ENCODE results near the gene AKIRIN2. TPM values are rescaled to one million over a fixed set of nuclear protein-coding genes. Genes with fewer than 3 reads are reported as not detected.
A peak's percentile ranks its signal among the peaks of the same experiment; 100 is the strongest.

AKIRIN2 gene
- total and polyA plus RNA-seq, 8 donors, result 43.6 to 71.4 (median 66.5) TPM

GRCh38 chr6:87701344-87701675 is 723 bp downstream of the AKIRIN2 start:
- intact Hi-C loops (cut with DNase I), result no loop called here
- no peaks in the 10 kb centered on the region for H3K27me3 ChIP-seq
- no peak for TF ChIP-seq CTCF (IDR thresholded peaks at IDR 0.05)
- ATAC-seq (peak; percentile 0), DNase-seq (peak in 2 of 4 donors; percentile 51 to 87)
- peaks cover 17 to 43% of the 10 kb centered on the region in 2 donors for H3K4me1 ChIP-seq
- peak overlapping the region; percentile 98 to 100 for H3K27ac ChIP-seq
- H3K36me3 ChIP-seq, result no peaks in the 10 kb centered on the region
- H3K4me3 ChIP-seq, result peak overlapping the region; percentile 90 to 92
- no peaks in the 10 kb centered on the region for H3K9me3 ChIP-seq

GRCh38 chr6:87700397-87701343 is 1.4 kb downstream of the AKIRIN2 start:
- H3K4me3 ChIP-seq, result peak overlapping the region; percentile 90 to 92
- no peaks in the 10 kb centered on the region for H3K9me3 ChIP-seq
- intact Hi-C loops (cut with DNase I), result no loop called here
- TF ChIP-seq CTCF (IDR thresholded peaks at IDR 0.05), result no peak
- H3K4me1 ChIP-seq, result peaks cover 19 to 44% of the 10 kb centered on the region in 2 donors
- H3K27me3 ChIP-seq, result no peaks in the 10 kb centered on the region
- ATAC-seq, result peak; percentile 22
- H3K27ac ChIP-seq, result peak overlapping the region; percentile 98 to 100
- H3K36me3 ChIP-seq, result no peaks in the 10 kb centered on the region
- DNase-seq, result peak in 3 of 4 donors; percentile 40 to 79 (median 63)

- DNase-seq (no peak), ATAC-seq (no peak)
- H3K4me3 ChIP-seq, result peak overlapping the region; percentile 90 to 92
These were observed 2.5 kb downstream of the AKIRIN2 start for GRCh38 chr6:87699576-87699975.

GRCh38 chr6:87698547-87699006 is 3.5 kb downstream of the AKIRIN2 start:
- no peak for TF ChIP-seq CTCF (IDR thresholded peaks at IDR 0.05)
- Histone ChIP-seq H3K4me3 (peak overlapping the region; percentile 90 to 92), H3K4me1 (peaks cover 32 to 65% of the 10 kb centered on the region in 2 donors), H3K27me3 (no peaks in the 10 kb centered on the region), H3K9me3 (no peaks in the 10 kb centered on the region), H3K27ac (peak overlapping the region; percentile 61 to 100), H3K36me3 (no peaks in the 10 kb centered on the region)
- DNase-seq, result no peak
- ATAC-seq, result no peak
- intact Hi-C loops (cut with DNase I), result no loop called here

More at GRCh38 chr6:87699576-87699975, 2.5 kb downstream of the AKIRIN2 start:
- intact Hi-C loops (cut with DNase I), result no loop called here
- H3K9me3 ChIP-seq, result no peaks in the 10 kb centered on the region
- no peaks in the 10 kb centered on the region for H3K36me3 ChIP-seq
- TF ChIP-seq CTCF (IDR thresholded peaks at IDR 0.05), result no peak
- H3K27ac ChIP-seq, result peak overlapping the region; percentile 98 to 100
- peaks cover 24 to 55% of the 10 kb centered on the region in 2 donors for H3K4me1 ChIP-seq
- H3K27me3 ChIP-seq, result no peaks in the 10 kb centered on the region

Measured in left lung (tissue), 10 donors.